Measurements from ENCODE around the gene INMT. TPM values are rescaled to one million over a fixed set of nuclear protein-coding genes. Genes with fewer than 3 reads are reported as not detected.

INMT gene
- total RNA-seq, 2 experiments from 2014 or later: 0.32 TPM; not detected in 1

GRCh38 chr7:30740417-30741181, 11.3 kb upstream of the INMT start:
- no peaks in the 10 kb centered on the region for H3K9me2 ChIP-seq (ENCODE audit: insufficient read depth, low read length)
- no peak overlapping the region for H3K4me2 ChIP-seq (ENCODE audit: low read length)
- no peaks in the 10 kb centered on the region for H3K79me2 ChIP-seq (ENCODE audit: insufficient read depth, low read depth, low read length)
- H3K4me1 ChIP-seq (ENCODE audit: insufficient read depth, low read length, poor library complexity, severe bottlenecking): no peaks in the 10 kb centered on the region
- BruUV-seq (replicated peaks): no TSS peak
- H2AFZ ChIP-seq (ENCODE audit: low read length): no peak overlapping the region
- H3K4me3 ChIP-seq (ENCODE audit: low read depth, low read length, poor library complexity, severe bottlenecking): no peak overlapping the region
- no peak overlapping the region for H3K27ac ChIP-seq (ENCODE audit: low read depth, low read length, poor library complexity, severe bottlenecking)
- no peaks in the 10 kb centered on the region for H3K36me3 ChIP-seq (ENCODE audit: insufficient read depth, low read length)
- TF ChIP-seq EZH2phosphoT487 (IDR thresholded peaks at IDR 0.05; ENCODE audit: borderline replicate concordance, low read depth, low read length) (no peak), CTCF (conservative IDR thresholded peaks at IDR 0.05; ENCODE audit: low read length) (peak; percentile 98)
- H4K20me1 ChIP-seq (ENCODE audit: insufficient read depth, low read length): no peaks in the 10 kb centered on the region
- intact Hi-C loops (cut with micrococcal nuclease; ENCODE audit: unreplicated experiment): loop anchor here (1.0 to 10.0 kb wide), 4 partner anchors 38 to 230 kb away; no protein-coding TSS in a partner anchor
- ChIA-PET CTCF (ENCODE audit: unreplicated experiment) (interaction anchor here (0.6 to 1.4 kb wide), 3 partner anchors 21 to 61 kb away, joined by 3 to 5 read pairs (median 3); no protein-coding TSS in a partner anchor), POLR2A (interaction anchor here (0.7 to 1.0 kb wide), 2 partner anchors 14 to 37 kb away, joined by 4 read pairs; no protein-coding TSS in a partner anchor)
- DNase-seq (ENCODE audit: low spot score): peak; percentile 60
- no peaks in the 10 kb centered on the region for H3K9me3 ChIP-seq (ENCODE audit: low read length)

GRCh38 chr7:30741289-30741688, 10.6 kb upstream of the INMT start:
- TF ChIP-seq CTCF (conservative IDR thresholded peaks at IDR 0.05; ENCODE audit: low read length) (no peak), EZH2phosphoT487 (IDR thresholded peaks at IDR 0.05; ENCODE audit: borderline replicate concordance, low read depth, low read length) (no peak)
- H3K4me1 ChIP-seq (ENCODE audit: insufficient read depth, low read length, poor library complexity, severe bottlenecking): no peaks in the 10 kb centered on the region
- no peaks in the 10 kb centered on the region for H3K36me3 ChIP-seq (ENCODE audit: insufficient read depth, low read length)
- intact Hi-C loops (cut with micrococcal nuclease; ENCODE audit: unreplicated experiment): loop anchor here (2.0 to 10.0 kb wide), 3 partner anchors 106 to 230 kb away; no protein-coding TSS in a partner anchor
- no peak overlapping the region for H3K4me2 ChIP-seq (ENCODE audit: low read length)
- H3K9me3 ChIP-seq (ENCODE audit: low read length): no peaks in the 10 kb centered on the region
- POLR2A ChIA-PET: interaction anchor here (0.6 to 1.0 kb wide), 2 partner anchors 15 to 117 kb away, joined by 3 to 4 read pairs; no protein-coding TSS in a partner anchor
- H3K4me3 ChIP-seq (ENCODE audit: low read depth, low read length, poor library complexity, severe bottlenecking): no peak overlapping the region
- CTCF ChIA-PET (ENCODE audit: unreplicated experiment): interaction anchor here (1.1 to 1.4 kb wide), 2 partner anchors 55 to 62 kb away, joined by 3 to 5 read pairs; no protein-coding TSS in a partner anchor
- H3K27ac ChIP-seq (ENCODE audit: low read depth, low read length, poor library complexity, severe bottlenecking): no peak overlapping the region
- no peaks in the 10 kb centered on the region for H3K79me2 ChIP-seq (ENCODE audit: insufficient read depth, low read depth, low read length)
- H2AFZ ChIP-seq (ENCODE audit: low read length): no peak overlapping the region
- BruUV-seq (replicated peaks): no TSS peak
- no peak for DNase-seq (ENCODE audit: low spot score)
- no peaks in the 10 kb centered on the region for H3K9me2 ChIP-seq (ENCODE audit: insufficient read depth, low read length)
- no peaks in the 10 kb centered on the region for H4K20me1 ChIP-seq (ENCODE audit: insufficient read depth, low read length)
